Stimulated activated CD8-positive, alpha-beta memory T cell treated with anti-CD3 and anti-CD28 coated beads, Interleukin-15, amount 100 ng/mL, for 48 hours (primary cell): ENCODE results near the gene PLCG1.

ENCODE experiments used
- DNase-seq, 2 donors: peaks; one replicate each; pipeline ENCODE4 v3.0.0-alpha.2; 2020; ENCODE audit warnings: low read depth in 2 of 2

Gene PLCG1

GRCh38 chr20:41167118-41167470 lies 29.8 kb downstream of the PLCG1 start:
- no peak for DNase-seq

GRCh38 chr20:41167481-41168253 lies 30.3 kb downstream of the PLCG1 start:
- no peak for DNase-seq

GRCh38 chr20:41168281-41169161 lies 31.2 kb downstream of the PLCG1 start:
- DNase-seq: no peak

- no peak for DNase-seq
These were observed 31.9 kb downstream of the PLCG1 start for GRCh38 chr20:41169162-41169690.

- no peak for DNase-seq
These were observed 32.5 kb downstream of the PLCG1 start for GRCh38 chr20:41169791-41170351.

- no peak for DNase-seq
These were observed 33.2 kb downstream of the PLCG1 start for GRCh38 chr20:41170386-41171105.

GRCh38 chr20:41171736-41172295 lies 34.5 kb downstream of the PLCG1 start:
- no peak for DNase-seq

GRCh38 chr20:41172296-41173140 lies 35.2 kb downstream of the PLCG1 start:
- no peak for DNase-seq

GRCh38 chr20:41173161-41173721 lies 35.9 kb downstream of the PLCG1 start:
- DNase-seq: peak; percentile 30 to 38

GRCh38 chr20:41173791-41174341 lies 36.5 kb downstream of the PLCG1 start:
- no peak for DNase-seq

- no peak for DNase-seq
These were observed 37.0 kb downstream of the PLCG1 start for GRCh38 chr20:41174373-41174772.

- DNase-seq: no peak
These were observed 37.4 kb downstream of the PLCG1 start for GRCh38 chr20:41174782-41175181.

GRCh38 chr20:41175201-41175651 lies 37.9 kb downstream of the PLCG1 start:
- no peak for DNase-seq

- DNase-seq: no peak
These were observed 38.5 kb downstream of the PLCG1 start for GRCh38 chr20:41175727-41176330.

GRCh38 chr20:41176711-41177552 lies 39.6 kb downstream of the PLCG1 start:
- DNase-seq: no peak

GRCh38 chr20:41177636-41178035 lies 40.3 kb downstream of the PLCG1 start:
- no peak for DNase-seq

- no peak for DNase-seq
These were observed 41.2 kb downstream of the PLCG1 start for GRCh38 chr20:41178495-41178894.

GRCh38 chr20:41178904-41179432 lies 41.6 kb downstream of the PLCG1 start:
- DNase-seq: no peak
